ENCODE results near the gene FAAP20.

- TF ChIP-seq CTCF (IDR thresholded peaks at IDR 0.05) (no peak), POLR2A (IDR thresholded peaks at IDR 0.05) (no peak)
These were observed 24.4 kb downstream of the FAAP20 start for GRCh38 chr1:2170211-2170610.

Data from Peyer's patch (tissue), 4 donors.